SJCRH30 (cell line): Measurements from ENCODE around the gene MBP. TPM values are rescaled to one million over a fixed set of nuclear protein-coding genes. Genes with fewer than 3 reads are reported as not detected.
A peak's percentile ranks its signal among the peaks of the same experiment; 100 is the strongest.

ENCODE experiments used
- DNase-seq, 2 experiments: peaks; one replicate each; pipeline ENCODE4 v3.0.0-alpha.2; 2015 to 2020
- H3K27ac ChIP-seq: fragments of 250-450 bp; sonication (Bioruptor Pico); 2 replicates; pipeline ENCODE4 v1.5.1; 2020; ENCODE audit warnings: mild to moderate bottlenecking, moderate library complexity
- H3K27me3 ChIP-seq: fragments of 250-450 bp; sonication (Bioruptor Pico); 2 replicates; pipeline ENCODE4 v1.5.1; 2020; ENCODE audit warnings: mild to moderate bottlenecking, moderate library complexity
- H3K36me3 ChIP-seq: fragments of 250-450 bp; sonication (Bioruptor Pico); 2 replicates; pipeline ENCODE4 v1.5.1; 2020; ENCODE audit warnings: mild to moderate bottlenecking, moderate library complexity
- H3K4me1 ChIP-seq: fragments of 250-450 bp; sonication (Bioruptor Pico); 2 replicates; pipeline ENCODE4 v1.5.1; 2020; ENCODE audit warnings: mild to moderate bottlenecking, moderate library complexity
- H3K4me3 ChIP-seq: fragments of 250-450 bp; sonication (Bioruptor Pico); 2 replicates; pipeline ENCODE4 v1.5.1; 2020; ENCODE audit warnings: mild to moderate bottlenecking, moderate library complexity
- H3K9me3 ChIP-seq: fragments of 250-450 bp; sonication (Bioruptor Pico); replicated peaks from 2 replicates; pipeline ENCODE4 v1.5.1; 2020; ENCODE audit warnings: mild to moderate bottlenecking, moderate library complexity
- total RNA-seq: library from RNA; depleted of rRNA; stranded (reverse); fragments of >200 nt; shearing (Covaris generic); gene quantifications from 2 replicates; pipeline ENCODE4 v1.2.3, GENCODE V29; 2014

Gene MBP
- total RNA-seq, 1 experiment from 2014 or later: 0.20 TPM

GRCh38 chr18:77046409-77046808, 86.2 kb downstream of the MBP start:
- no peak overlapping the region for H3K4me3 ChIP-seq
- no peak for DNase-seq

GRCh38 chr18:77045677-77046076, 86.9 kb downstream of the MBP start:
- Histone ChIP-seq H3K36me3 (no peaks in the 10 kb centered on the region), H3K4me1 (no peaks in the 10 kb centered on the region), H3K27me3 (no peaks in the 10 kb centered on the region), H3K9me3 (no peaks in the 10 kb centered on the region), H3K27ac (no peak overlapping the region), H3K4me3 (no peak overlapping the region)
- no peak for DNase-seq

More at GRCh38 chr18:77046409-77046808, 86.2 kb downstream of the MBP start:
- no peaks in the 10 kb centered on the region for H3K9me3 ChIP-seq
- no peaks in the 10 kb centered on the region for H3K36me3 ChIP-seq
- no peak overlapping the region for H3K27ac ChIP-seq
- H3K4me1 ChIP-seq: no peaks in the 10 kb centered on the region
- no peaks in the 10 kb centered on the region for H3K27me3 ChIP-seq

GRCh38 chr18:77044866-77045664, 87.5 kb downstream of the MBP start:
- no peaks in the 10 kb centered on the region for H3K36me3 ChIP-seq
- no peak overlapping the region for H3K4me3 ChIP-seq
- no peaks in the 10 kb centered on the region for H3K4me1 ChIP-seq
- no peak for DNase-seq
- no peak overlapping the region for H3K27ac ChIP-seq
- H3K9me3 ChIP-seq: no peaks in the 10 kb centered on the region
- H3K27me3 ChIP-seq: no peaks in the 10 kb centered on the region

GRCh38 chr18:77043541-77044280, 88.9 kb downstream of the MBP start:
- Histone ChIP-seq H3K9me3 (no peaks in the 10 kb centered on the region), H3K27ac (no peak overlapping the region), H3K36me3 (no peaks in the 10 kb centered on the region), H3K27me3 (no peaks in the 10 kb centered on the region), H3K4me1 (no peaks in the 10 kb centered on the region), H3K4me3 (no peak overlapping the region)
- no peak for DNase-seq

GRCh38 chr18:77042583-77042982, 90.0 kb downstream of the MBP start:
- no peaks in the 10 kb centered on the region for H3K27me3 ChIP-seq
- H3K9me3 ChIP-seq: no peaks in the 10 kb centered on the region
- no peak overlapping the region for H3K4me3 ChIP-seq
- DNase-seq: peak in 1 of 2 experiments; percentile 42
- H3K27ac ChIP-seq: no peak overlapping the region
- H3K36me3 ChIP-seq: no peaks in the 10 kb centered on the region
- no peaks in the 10 kb centered on the region for H3K4me1 ChIP-seq

- Histone ChIP-seq H3K27ac (no peak overlapping the region), H3K9me3 (no peaks in the 10 kb centered on the region), H3K4me3 (no peak overlapping the region), H3K36me3 (no peaks in the 10 kb centered on the region), H3K27me3 (no peaks in the 10 kb centered on the region), H3K4me1 (no peaks in the 10 kb centered on the region)
- DNase-seq: no peak
Measured at GRCh38 chr18:77039196-77040130, 93.1 kb downstream of the MBP start.

GRCh38 chr18:77038182-77038858, 94.3 kb downstream of the MBP start:
- Histone ChIP-seq H3K36me3 (no peaks in the 10 kb centered on the region), H3K27ac (no peak overlapping the region), H3K9me3 (no peaks in the 10 kb centered on the region), H3K27me3 (no peaks in the 10 kb centered on the region), H3K4me1 (no peaks in the 10 kb centered on the region), H3K4me3 (no peak overlapping the region)
- no peak for DNase-seq

- Histone ChIP-seq H3K4me1 (no peaks in the 10 kb centered on the region), H3K27me3 (no peaks in the 10 kb centered on the region), H3K9me3 (no peaks in the 10 kb centered on the region), H3K36me3 (no peaks in the 10 kb centered on the region), H3K4me3 (no peak overlapping the region), H3K27ac (no peak overlapping the region)
- DNase-seq: no peak
Measured at GRCh38 chr18:77037567-77037966, 95.0 kb downstream of the MBP start.

- H3K27ac ChIP-seq: no peak overlapping the region
- DNase-seq: no peak
Measured at GRCh38 chr18:77035380-77036187, 97.0 kb downstream of the MBP start.

GRCh38 chr18:77033575-77033974, 99.0 kb downstream of the MBP start:
- Histone ChIP-seq H3K27ac (no peak overlapping the region), H3K4me3 (no peak overlapping the region), H3K9me3 (no peaks in the 10 kb centered on the region), H3K36me3 (no peaks in the 10 kb centered on the region), H3K27me3 (no peaks in the 10 kb centered on the region), H3K4me1 (no peaks in the 10 kb centered on the region)
- DNase-seq: no peak

More at GRCh38 chr18:77035380-77036187, 97.0 kb downstream of the MBP start:
- H3K9me3 ChIP-seq: no peaks in the 10 kb centered on the region
- no peaks in the 10 kb centered on the region for H3K36me3 ChIP-seq
- H3K27me3 ChIP-seq: no peaks in the 10 kb centered on the region
- H3K4me3 ChIP-seq: no peak overlapping the region
- H3K4me1 ChIP-seq: no peaks in the 10 kb centered on the region

- DNase-seq: no peak
- no peaks in the 10 kb centered on the region for H3K4me1 ChIP-seq
- no peak overlapping the region for H3K4me3 ChIP-seq
- H3K9me3 ChIP-seq: no peaks in the 10 kb centered on the region
- no peaks in the 10 kb centered on the region for H3K27me3 ChIP-seq
- no peak overlapping the region for H3K27ac ChIP-seq
- H3K36me3 ChIP-seq: no peaks in the 10 kb centered on the region
Measured at GRCh38 chr18:77032181-77032701, 100.3 kb downstream of the MBP start.

- H3K9me3 ChIP-seq: no peaks in the 10 kb centered on the region
- no peaks in the 10 kb centered on the region for H3K27me3 ChIP-seq
- no peaks in the 10 kb centered on the region for H3K4me1 ChIP-seq
- H3K4me3 ChIP-seq: no peak overlapping the region
- DNase-seq: no peak
- H3K36me3 ChIP-seq: no peaks in the 10 kb centered on the region
- H3K27ac ChIP-seq: no peak overlapping the region
Measured at GRCh38 chr18:77031662-77032061, 100.9 kb downstream of the MBP start.

- no peaks in the 10 kb centered on the region for H3K4me1 ChIP-seq
- H3K27me3 ChIP-seq: no peaks in the 10 kb centered on the region
- DNase-seq: no peak
- H3K27ac ChIP-seq: no peak overlapping the region
- H3K36me3 ChIP-seq: no peaks in the 10 kb centered on the region
- no peak overlapping the region for H3K4me3 ChIP-seq
- no peaks in the 10 kb centered on the region for H3K9me3 ChIP-seq
Measured at GRCh38 chr18:77030201-77030600, 102.4 kb downstream of the MBP start.
